Cardiac fibroblast (primary cell): ENCODE results near the gene KCND3.

Source experiments
- DNase-seq, 2 donors: peaks; one replicate each; pipeline versions ENCODE4 v3.0.0 to v3.0.0-alpha.2; 2010; ENCODE audit warnings: low read depth in 2 of 2
- H3K4me3 ChIP-seq, 2 donors: replicated peaks in 1 of 2; 1 replicate in 1 of 2; 2 replicates in 1 of 2; pipeline ENCODE4 v1.5.1; 2011; ENCODE audit warnings: low read depth in 2 of 2, low read length in 2 of 2, mild to moderate bottlenecking in 2 of 2, moderate library complexity in 1 of 2
- CTCF ChIP-seq: IDR thresholded peaks from one replicate; pipeline ENCODE4 v1.5.1; 2011; ENCODE audit warnings: low read depth, mild to moderate bottlenecking, low read length, inconsistent platforms

The KCND3 gene

GRCh38 chr1:111990026-111990877, 784 bp upstream of the KCND3 start:
- TF ChIP-seq CTCF: no peak
- peak; percentile 7 to 10 for DNase-seq
- H3K4me3 ChIP-seq: peak overlapping the region; percentile 35

GRCh38 chr1:111988743-111989453, 570 bp downstream of the KCND3 start:
- H3K4me3 ChIP-seq: peak overlapping the region in 1 of 2 donors; percentile 19
- DNase-seq: no peak
- no peak for TF ChIP-seq CTCF

- DNase-seq: no peak
- no peak overlapping the region for H3K4me3 ChIP-seq
- no peak for TF ChIP-seq CTCF
These were observed 1.1 kb downstream of the KCND3 start for GRCh38 chr1:111988377-111988742.

- H3K4me3 ChIP-seq: no peak overlapping the region
- TF ChIP-seq CTCF: no peak
- DNase-seq: no peak
These were observed 2.0 kb downstream of the KCND3 start for GRCh38 chr1:111987502-111987901.

GRCh38 chr1:111983500-111983899, 6.0 kb downstream of the KCND3 start:
- TF ChIP-seq CTCF: no peak
- no peak for DNase-seq
- H3K4me3 ChIP-seq: no peak overlapping the region

GRCh38 chr1:111982428-111982827, 7.0 kb downstream of the KCND3 start:
- H3K4me3 ChIP-seq: no peak overlapping the region
- no peak for DNase-seq
- no peak for TF ChIP-seq CTCF
